ENCODE measurements around the gene CLCN6. TPM values are rescaled to one million over a fixed set of nuclear protein-coding genes. Genes with fewer than 3 reads are reported as not detected.

CLCN6 gene
- total RNA-seq, 1 donor from 2014 or later: 18.6 TPM

GRCh38 chr1:11837767-11838348 is 31.9 kb downstream of the CLCN6 start:
- DNase-seq (ENCODE audit: low spot score in 2 of 2): no peak
- H3K4me3 ChIP-seq: no peak overlapping the region
- H3K27ac ChIP-seq: no peak overlapping the region
- H3K27me3 ChIP-seq: no peaks in the 10 kb centered on the region
- TF ChIP-seq, protein P1, sequence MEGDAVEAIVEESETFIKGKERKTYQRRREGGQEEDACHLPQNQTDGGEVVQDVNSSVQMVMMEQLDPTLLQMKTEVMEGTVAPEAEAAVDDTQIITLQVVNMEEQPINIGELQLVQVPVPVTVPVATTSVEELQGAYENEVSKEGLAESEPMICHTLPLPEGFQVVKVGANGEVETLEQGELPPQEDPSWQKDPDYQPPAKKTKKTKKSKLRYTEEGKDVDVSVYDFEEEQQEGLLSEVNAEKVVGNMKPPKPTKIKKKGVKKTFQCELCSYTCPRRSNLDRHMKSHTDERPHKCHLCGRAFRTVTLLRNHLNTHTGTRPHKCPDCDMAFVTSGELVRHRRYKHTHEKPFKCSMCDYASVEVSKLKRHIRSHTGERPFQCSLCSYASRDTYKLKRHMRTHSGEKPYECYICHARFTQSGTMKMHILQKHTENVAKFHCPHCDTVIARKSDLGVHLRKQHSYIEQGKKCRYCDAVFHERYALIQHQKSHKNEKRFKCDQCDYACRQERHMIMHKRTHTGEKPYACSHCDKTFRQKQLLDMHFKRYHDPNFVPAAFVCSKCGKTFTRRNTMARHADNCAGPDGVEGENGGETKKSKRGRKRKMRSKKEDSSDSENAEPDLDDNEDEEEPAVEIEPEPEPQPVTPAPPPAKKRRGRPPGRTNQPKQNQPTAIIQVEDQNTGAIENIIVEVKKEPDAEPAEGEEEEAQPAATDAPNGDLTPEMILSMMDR (IDR thresholded peaks at IDR 0.05): no peak
- intact Hi-C loops (cut with DNase I): loop anchor here (1.0 to 5.0 kb wide), 5 partner anchors 57 to 371 kb away; partner anchors contain the start of gene MFN2
- peaks cover 0 to 5% of the 10 kb centered on the region in 2 donors for H3K4me1 ChIP-seq
- no peaks in the 10 kb centered on the region for H3K9me3 ChIP-seq
- H3K36me3 ChIP-seq: peaks cover 91 to 95% of the 10 kb centered on the region in 2 donors

DNA sequence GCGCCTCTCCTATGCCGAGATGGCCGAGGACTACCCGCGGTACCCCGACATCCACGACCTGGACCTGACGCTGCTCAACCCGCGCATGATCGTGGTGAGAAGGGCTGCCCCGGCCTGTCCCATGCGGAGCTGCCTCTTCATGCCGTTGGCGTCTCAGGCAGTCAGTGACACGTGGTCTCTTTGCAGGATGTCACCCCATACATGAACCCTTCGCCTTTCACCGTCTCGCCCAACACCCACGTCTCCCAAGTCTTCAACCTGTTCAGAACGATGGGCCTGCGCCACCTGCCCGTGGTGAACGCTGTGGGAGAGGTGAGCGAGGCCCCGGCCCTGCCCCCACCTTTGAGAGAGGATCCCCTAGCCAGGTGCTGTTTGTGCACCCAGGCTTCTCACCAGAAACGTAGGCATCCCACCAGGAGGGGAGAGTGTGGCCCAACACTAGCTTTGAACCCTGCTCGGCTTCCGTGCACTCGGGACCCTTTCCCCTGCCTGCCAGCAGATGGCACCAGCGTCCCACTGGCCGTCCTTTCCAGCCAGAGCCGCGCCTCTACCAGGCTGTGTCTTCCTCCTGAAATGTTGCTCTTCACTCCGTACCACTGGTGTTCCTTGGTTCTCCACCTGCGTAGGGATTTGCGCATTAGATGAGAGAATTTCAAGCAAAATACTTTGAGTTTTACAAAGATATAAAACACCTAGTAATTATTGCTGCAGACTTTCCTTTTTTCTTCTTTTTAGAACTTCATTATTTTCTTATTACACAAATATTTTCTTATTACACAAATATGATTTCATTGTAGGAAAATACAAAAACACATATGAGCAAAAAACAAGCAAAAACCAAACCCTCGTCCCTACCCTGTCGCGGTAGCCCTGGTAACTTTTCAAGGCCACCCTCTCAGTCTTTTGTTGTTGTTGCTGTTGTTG is 32.6 kb downstream of the CLCN6 start:
- Histone ChIP-seq H3K4me3 (no peak overlapping the region), H3K27ac (no peak overlapping the region), H3K4me1 (peaks cover 0 to 5% of the 10 kb centered on the region in 2 donors), H3K27me3 (no peaks in the 10 kb centered on the region), H3K9me3 (no peaks in the 10 kb centered on the region), H3K36me3 (peaks cover 87 to 91% of the 10 kb centered on the region in 2 donors)
- TF ChIP-seq, protein P1 (IDR thresholded peaks at IDR 0.05): peak; percentile 91 to 98 (median 96)
- intact Hi-C loops (cut with DNase I): loop anchor here (1.0 to 5.0 kb wide), 5 partner anchors 56 to 371 kb away; partner anchors contain the start of gene MFN2
- DNase-seq (ENCODE audit: low spot score in 2 of 2): peak in 1 of 2 donors; percentile 76

- Histone ChIP-seq H3K27ac (peak overlapping the region in 1 of 2 donors; percentile 22), H3K36me3 (peaks cover 82 to 88% of the 10 kb centered on the region in 2 donors), H3K9me3 (no peaks in the 10 kb centered on the region), H3K4me1 (peaks cover 0 to 5% of the 10 kb centered on the region in 2 donors), H3K27me3 (no peaks in the 10 kb centered on the region), H3K4me3 (no peak overlapping the region)
- intact Hi-C loops (cut with DNase I): loop anchor here (2.0 to 5.0 kb wide), 3 partner anchors 55 to 142 kb away; partner anchors contain the start of gene MFN2
- no peak for DNase-seq (ENCODE audit: low spot score in 2 of 2)
- TF ChIP-seq, protein P1 (IDR thresholded peaks at IDR 0.05): no peak
Observed at GRCh38 chr1:11839727-11840705, 34.0 kb downstream of the CLCN6 start.

GRCh38 chr1:11841245-11842153 is 35.5 kb downstream of the CLCN6 start:
- TF ChIP-seq, protein P1 (IDR thresholded peaks at IDR 0.05): no peak
- no peak overlapping the region for H3K27ac ChIP-seq
- H3K27me3 ChIP-seq: no peaks in the 10 kb centered on the region
- DNase-seq (ENCODE audit: low spot score in 2 of 2): no peak
- H3K4me1 ChIP-seq: peaks cover 0 to 5% of the 10 kb centered on the region in 2 donors
- peaks cover 71 to 78% of the 10 kb centered on the region in 2 donors for H3K36me3 ChIP-seq
- no peaks in the 10 kb centered on the region for H3K9me3 ChIP-seq
- no peak overlapping the region for H3K4me3 ChIP-seq
- intact Hi-C loops (cut with DNase I): no loop called here

All from ascending aorta (tissue), 2 donors.